ENCODE results near the gene SUPT20H. TPM values are rescaled to one million over a fixed set of nuclear protein-coding genes. Genes with fewer than 3 reads are reported as not detected.

SUPT20H gene
- total and polyA plus RNA-seq, 2 donors (not counting 3 experiments of a cell fraction or from before 2014, with no cell fraction given), result 47.2 to 70.7 TPM

DNA sequence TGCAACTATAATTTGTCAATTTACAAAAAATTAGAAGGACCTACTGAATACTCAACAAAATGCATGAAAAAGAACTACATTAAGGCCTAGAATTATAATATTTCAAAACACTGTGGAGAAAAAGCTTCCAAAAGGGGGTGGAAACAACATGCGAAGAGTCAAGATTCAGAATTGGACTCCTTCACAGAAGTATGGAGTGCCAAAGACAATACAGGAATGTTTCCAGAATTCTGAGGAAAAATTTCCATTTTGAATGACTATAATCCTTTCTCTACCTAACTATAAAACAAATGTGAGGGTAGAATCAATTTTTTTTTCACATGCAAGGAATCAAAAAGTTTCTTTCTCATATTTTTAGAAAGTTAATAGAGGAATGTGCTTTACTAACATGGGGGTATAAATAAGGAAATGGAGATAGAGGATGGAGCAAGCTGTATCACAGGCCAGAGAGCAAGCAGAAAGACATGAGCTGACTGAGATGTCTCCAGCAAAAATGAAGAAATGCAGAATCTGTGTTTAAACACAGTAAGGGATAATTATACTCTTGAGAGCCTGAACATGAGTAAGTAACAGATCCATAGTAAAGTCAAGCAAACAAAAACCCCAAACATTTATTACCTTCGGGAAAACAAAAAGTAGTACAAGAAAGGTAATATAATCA is 99.9 kb downstream of the SUPT20H start:
- dilution Hi-C loops (cut with MboI; ENCODE audit: extremely low pct_ligation_motif_present, low sequenced_read_pairs), result no loop called here
- peaks cover 12% of the 10 kb centered on the region for H3K4me1 ChIP-seq (ENCODE audit: control insufficient read depth, extremely low read depth, insufficient read depth, low read length)
- no peaks in the 10 kb centered on the region for H3K79me2 ChIP-seq (ENCODE audit: control insufficient read depth, insufficient read depth, low read length)
- H3K27ac ChIP-seq (ENCODE audit: insufficient read depth, low read depth, low read length), result no peak overlapping the region
- POLR2A ChIA-PET, result no interaction called here
- no peaks in the 10 kb centered on the region for H3K9me3 ChIP-seq (replicated peaks; ENCODE audit: control insufficient read depth, insufficient read depth, low read length)
- DNase-seq (ENCODE audit: low read depth, low spot score), result no peak
- intact Hi-C loops (cut with micrococcal nuclease), result no loop called here
- no peak overlapping the region for H2AFZ ChIP-seq (ENCODE audit: low read depth, low read length)
- no peak overlapping the region for H3K4me2 ChIP-seq (ENCODE audit: insufficient read depth, low read length)
- H3K27me3 ChIP-seq (ENCODE audit: control insufficient read depth in 2 of 2, insufficient read depth in 2 of 2, low read length in 2 of 2), result no peaks in the 10 kb centered on the region
- H3K9me1 ChIP-seq (replicated peaks; ENCODE audit: control insufficient read depth, extremely low read depth, insufficient read depth, low read length), result no peaks in the 10 kb centered on the region
- BruUV-seq (replicated peaks), result no TSS peak
- peaks cover 4 to 9% of the 10 kb centered on the region in 2 experiments for H3K36me3 ChIP-seq (ENCODE audit: control insufficient read depth in 2 of 2, extremely low read depth in 1 of 2, insufficient read depth in 2 of 2, low read length in 2 of 2)
- FAIRE-seq, result no peak
- TF ChIP-seq, protein P1, sequence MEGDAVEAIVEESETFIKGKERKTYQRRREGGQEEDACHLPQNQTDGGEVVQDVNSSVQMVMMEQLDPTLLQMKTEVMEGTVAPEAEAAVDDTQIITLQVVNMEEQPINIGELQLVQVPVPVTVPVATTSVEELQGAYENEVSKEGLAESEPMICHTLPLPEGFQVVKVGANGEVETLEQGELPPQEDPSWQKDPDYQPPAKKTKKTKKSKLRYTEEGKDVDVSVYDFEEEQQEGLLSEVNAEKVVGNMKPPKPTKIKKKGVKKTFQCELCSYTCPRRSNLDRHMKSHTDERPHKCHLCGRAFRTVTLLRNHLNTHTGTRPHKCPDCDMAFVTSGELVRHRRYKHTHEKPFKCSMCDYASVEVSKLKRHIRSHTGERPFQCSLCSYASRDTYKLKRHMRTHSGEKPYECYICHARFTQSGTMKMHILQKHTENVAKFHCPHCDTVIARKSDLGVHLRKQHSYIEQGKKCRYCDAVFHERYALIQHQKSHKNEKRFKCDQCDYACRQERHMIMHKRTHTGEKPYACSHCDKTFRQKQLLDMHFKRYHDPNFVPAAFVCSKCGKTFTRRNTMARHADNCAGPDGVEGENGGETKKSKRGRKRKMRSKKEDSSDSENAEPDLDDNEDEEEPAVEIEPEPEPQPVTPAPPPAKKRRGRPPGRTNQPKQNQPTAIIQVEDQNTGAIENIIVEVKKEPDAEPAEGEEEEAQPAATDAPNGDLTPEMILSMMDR (IDR thresholded peaks at IDR 0.05; ENCODE audit: extremely low read depth in 1 of 2, insufficient read depth in 1 of 2, low read depth in 1 of 2, low read length in 2 of 2), result no peak
- TF ChIP-seq, protein P2, sequence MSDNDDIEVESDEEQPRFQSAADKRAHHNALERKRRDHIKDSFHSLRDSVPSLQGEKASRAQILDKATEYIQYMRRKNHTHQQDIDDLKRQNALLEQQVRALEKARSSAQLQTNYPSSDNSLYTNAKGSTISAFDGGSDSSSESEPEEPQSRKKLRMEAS (IDR thresholded peaks at IDR 0.05; ENCODE audit: insufficient read depth, insufficient read length), result no peak
- H4K20me1 ChIP-seq (replicated peaks; ENCODE audit: control insufficient read depth, extremely low read depth, insufficient read depth, low read length), result no peaks in the 10 kb centered on the region
- no peak overlapping the region for H3K9ac ChIP-seq (replicated peaks; ENCODE audit: extremely low read depth, insufficient read depth, low read length)
- CTCF ChIA-PET, result interaction anchor here (0.9 to 1.9 kb wide), 5 partner anchors 8 to 101 kb away, joined by 4 to 11 read pairs (median 4); no protein-coding TSS in a partner anchor
- no peak overlapping the region for H3K4me3 ChIP-seq (replicated peaks in 1 of 3; ENCODE audit: insufficient read depth in 1 of 3, low read depth in 1 of 3, low read length in 3 of 3)

Other genes starting within 250 kb of the SUPT20H start
- 7.2 and 9.0 TPM in 2 replicates for gene RFXAP, start 240.5 kb downstream of the SUPT20H start, total RNA-seq
- 2.3 and 3.0 TPM in 2 replicates for gene RFXAP, start 240.5 kb downstream of the SUPT20H start, polyA plus RNA-seq
- 4.2 and 4.5 TPM in 2 replicates for gene SMAD9, start 139.4 kb downstream of the SUPT20H start, total RNA-seq
- 1.9 and 2.2 TPM in 2 replicates for gene SMAD9, start 139.4 kb downstream of the SUPT20H start, polyA plus RNA-seq
- 29.3 and 31.3 TPM in 2 replicates for gene ALG5, start 60.3 kb downstream of the SUPT20H start, total RNA-seq
- gene ALG5, start 60.3 kb downstream of the SUPT20H start, polyA plus RNA-seq, result 17.0 and 24.4 TPM in 2 replicates
- 37.4 and 62.1 TPM in 2 replicates for gene EXOSC8, start 58.9 kb downstream of the SUPT20H start, total RNA-seq
- 19.7 and 24.5 TPM in 2 replicates for gene EXOSC8, start 58.9 kb downstream of the SUPT20H start, polyA plus RNA-seq
- gene CSNK1A1L, start 46.0 kb upstream of the SUPT20H start, total RNA-seq, result not detected in 2 replicates
- gene CSNK1A1L, start 46.0 kb upstream of the SUPT20H start, polyA plus RNA-seq, result not detected in 2 replicates